ENCODE results near the gene ARF3. TPM values are rescaled to one million over a fixed set of nuclear protein-coding genes. Genes with fewer than 3 reads are reported as not detected.

ARF3 gene
- polyA plus RNA-seq, 2 of the 4 experiments (the other 2 are of a cell fraction): 138 to 287 TPM

DNA sequence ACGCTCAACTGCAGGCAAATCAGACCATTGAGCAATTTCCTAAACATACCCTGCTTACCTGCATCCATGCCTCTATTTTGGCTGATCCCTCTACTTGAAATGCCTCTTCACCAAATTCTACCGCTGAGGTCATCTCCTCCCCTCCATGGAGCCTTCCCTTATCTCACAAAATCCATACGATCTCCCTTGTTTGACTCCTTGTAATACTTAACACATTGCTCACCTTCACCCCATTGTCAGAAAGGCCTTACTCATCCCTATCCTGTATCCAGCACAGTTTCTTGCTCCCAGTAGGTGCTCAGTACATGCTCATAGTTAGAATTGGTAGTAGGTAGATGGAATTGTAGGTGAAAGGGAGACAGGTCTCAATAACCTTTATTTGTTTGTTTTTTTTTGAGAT, 36.5 kb upstream of the ARF3 start:
- no peak for ATAC-seq
- Histone ChIP-seq H3K4me1 (peaks cover 6% of the 10 kb centered on the region; the same call in 1 of the 3 replicates), H3K9me3 (no peaks in the 10 kb centered on the region), H3K4me2 (no peak overlapping the region), H3K27ac (no peak overlapping the region), H3K4me3 (no peak overlapping the region)
- TF ChIP-seq PHF8 (IDR thresholded peaks at IDR 0.05; ENCODE audit: borderline replicate concordance, low read depth) (no peak), TP53 (CRISPR knock-in tag; IDR thresholded peaks at IDR 0.05) (no peak), HEYL (CRISPR knock-in tag; IDR thresholded peaks at IDR 0.05) (no peak), HOXA7 (CRISPR knock-in tag; IDR thresholded peaks at IDR 0.05) (no peak), E2F6 (IDR thresholded peaks at IDR 0.05; ENCODE audit: borderline replicate concordance, low read depth) (no peak), MYC (IDR thresholded peaks at IDR 0.05; ENCODE audit: borderline replicate concordance, low read length) (no peak), BCL3 (IDR thresholded peaks at IDR 0.05) (no peak), REST (IDR thresholded peaks at IDR 0.05) (no peak), HOXB5 (CRISPR knock-in tag; IDR thresholded peaks at IDR 0.05) (no peak), RCOR1 (IDR thresholded peaks at IDR 0.05; ENCODE audit: low read depth, low read length) (no peak), FOSB (CRISPR knock-in tag; IDR thresholded peaks at IDR 0.05) (no peak), ELK1 (IDR thresholded peaks at IDR 0.05; ENCODE audit: low read depth, low read length) (no peak), SMC3 (IDR thresholded peaks at IDR 0.05) (no peak)
- no peak for FAIRE-seq
- no peak for DNase-seq (ENCODE audit: low read depth in 1 of 2, low spot score in 1 of 2)
- WGBS (ENCODE audit: missing lambda C conversion rate): 68% methylated on average over 3 of the region's 3 CpGs
- POLR2A ChIA-PET: no interaction called here
- CTCF ChIA-PET: interaction anchor here (0.9 to 77.5 kb wide), 10 partner anchors 13 to 237 kb away, joined by 3 to 2584 read pairs (median 6); partner anchors contain the start of genes ARF3, DDX23, FKBP11 and PRKAG1

DNA sequence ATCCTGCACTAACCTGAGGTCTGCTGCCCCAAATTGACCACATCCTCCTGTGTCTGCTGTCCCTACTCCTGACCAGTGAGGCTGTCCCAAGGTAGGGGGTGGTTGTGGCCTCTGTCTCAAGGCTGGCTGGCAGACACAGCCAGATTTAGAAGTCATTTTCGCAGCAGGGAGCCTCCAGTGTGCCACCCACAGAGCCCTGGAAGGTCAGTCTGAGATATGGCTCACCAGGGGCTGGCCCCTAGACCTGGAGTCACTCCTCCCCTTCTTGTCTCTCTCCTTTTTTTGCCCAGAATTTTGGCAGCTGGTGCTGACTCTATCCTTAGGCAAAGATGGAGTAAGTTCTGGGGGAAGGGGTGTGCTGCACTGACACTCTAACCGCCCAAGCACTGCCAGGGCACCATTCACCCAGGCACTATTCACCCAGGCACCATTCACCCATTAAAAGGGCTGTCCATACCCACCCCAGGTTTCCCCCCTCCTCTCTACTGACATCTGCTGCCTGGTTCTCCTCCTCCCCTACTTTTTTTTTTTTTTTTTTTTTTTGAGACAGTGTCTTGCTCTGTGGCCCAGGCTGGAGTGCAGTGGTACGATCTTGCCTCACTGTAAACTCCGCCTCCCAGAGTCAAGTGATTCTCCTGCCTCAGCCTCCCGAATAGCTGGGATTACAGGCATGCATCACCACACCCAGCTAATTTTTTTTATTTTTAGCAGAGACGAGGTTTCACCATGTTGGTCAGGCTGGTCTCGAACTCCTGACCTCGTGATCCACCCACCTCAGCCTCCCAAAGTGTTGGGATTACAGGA, 34.2 kb upstream of the ARF3 start:
- no peak for ATAC-seq
- POLR2A ChIA-PET: interaction anchor here (0.7 kb wide), 1 partner anchor 66 kb away, joined by 4 read pairs; no protein-coding TSS in a partner anchor
- no peak overlapping the region for H3K4me3 ChIP-seq
- H3K9me3 ChIP-seq: no peaks in the 10 kb centered on the region
- H3K27ac ChIP-seq: no peak overlapping the region
- no peak for FAIRE-seq
- CTCF ChIA-PET: interaction anchor here (0.6 to 77.5 kb wide), 3 partner anchors 37 to 100 kb away, joined by 3 to 2584 read pairs (median 7); partner anchors contain the start of genes ARF3, FKBP11, WNT1 and WNT10B
- 56% methylated on average over 8 of the region's 8 CpGs for WGBS (ENCODE audit: missing lambda C conversion rate)
- no peak overlapping the region for H3K4me2 ChIP-seq
- no peak for DNase-seq (ENCODE audit: low read depth in 1 of 2, low spot score in 1 of 2)
- H3K4me1 ChIP-seq: 0 out of 3 replicates have a peak, but pooled peaks cover 5% of the 10 kb centered on the region
- TF ChIP-seq CBX2 (IDR thresholded peaks at IDR 0.05; ENCODE audit: borderline replicate concordance, low read depth) (no peak), MAZ (IDR thresholded peaks at IDR 0.05; ENCODE audit: borderline replicate concordance, low read depth, low read length) (no peak), RAD21 (conservative IDR thresholded peaks at IDR 0.05 in 1 of 2, IDR thresholded peaks at IDR 0.05 in 1 of 2) (no peak), KDM5A (IDR thresholded peaks at IDR 0.05) (no peak), HMGXB4 (CRISPR knock-in tag; IDR thresholded peaks at IDR 0.05; ENCODE audit: borderline replicate concordance) (no peak), TP53 (CRISPR knock-in tag; IDR thresholded peaks at IDR 0.05) (no peak), MAFK (IDR thresholded peaks at IDR 0.05; ENCODE audit: partially characterized antibody) (no peak), POLR2AphosphoS2 (conservative IDR thresholded peaks at IDR 0.05; ENCODE audit: low read length) (no peak), CBX8 (IDR thresholded peaks at IDR 0.05) (no peak), ZNF302 (CRISPR knock-in tag; IDR thresholded peaks at IDR 0.05) (no peak), RARB (CRISPR knock-in tag; IDR thresholded peaks at IDR 0.05) (no peak), JUNB (IDR thresholded peaks at IDR 0.05) (no peak), GATA3 (IDR thresholded peaks at IDR 0.05; ENCODE audit: borderline replicate concordance) (no peak), FOXS1 (CRISPR knock-in tag; IDR thresholded peaks at IDR 0.05) (no peak), HDAC2 (IDR thresholded peaks at IDR 0.05) (no peak)
